NCI-H146 (cell line): Measurements from ENCODE around the gene TMEM45A.
"Not testable (repeated sequence)": the region's sequence is repeated elsewhere in the genome, so short reads cannot be mapped to it uniquely, and the experiment has no call there.

Source experiments
- DNase-seq: peaks from one replicate; lab custom pipeline; 2025; lab: John Stamatoyannopoulos, UW

TMEM45A gene

DNA sequence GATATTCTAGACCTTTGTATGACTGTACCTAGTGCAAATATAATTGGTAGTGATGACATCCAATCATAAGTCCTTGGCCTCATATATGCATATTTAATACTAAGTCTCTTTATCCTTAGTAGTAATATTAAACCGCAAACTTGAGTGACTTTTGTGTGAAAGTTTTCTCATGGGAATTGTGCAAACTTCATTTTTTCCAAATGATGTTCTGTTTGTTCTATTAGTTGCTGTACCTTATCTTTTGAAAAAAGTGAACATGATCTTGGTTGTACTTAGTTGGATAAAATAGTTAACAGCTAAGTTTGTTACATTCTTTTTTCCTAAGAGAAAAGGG is 43.2 kb downstream of the TMEM45A start:
- no peak for DNase-seq

GRCh38 chr3:100536093-100536492 is 43.7 kb downstream of the TMEM45A start:
- no peak for DNase-seq

GRCh38 chr3:100537646-100538338 is 45.4 kb downstream of the TMEM45A start:
- DNase-seq = no peak

GRCh38 chr3:100538339-100538706 is 45.9 kb downstream of the TMEM45A start:
- no peak for DNase-seq

DNA sequence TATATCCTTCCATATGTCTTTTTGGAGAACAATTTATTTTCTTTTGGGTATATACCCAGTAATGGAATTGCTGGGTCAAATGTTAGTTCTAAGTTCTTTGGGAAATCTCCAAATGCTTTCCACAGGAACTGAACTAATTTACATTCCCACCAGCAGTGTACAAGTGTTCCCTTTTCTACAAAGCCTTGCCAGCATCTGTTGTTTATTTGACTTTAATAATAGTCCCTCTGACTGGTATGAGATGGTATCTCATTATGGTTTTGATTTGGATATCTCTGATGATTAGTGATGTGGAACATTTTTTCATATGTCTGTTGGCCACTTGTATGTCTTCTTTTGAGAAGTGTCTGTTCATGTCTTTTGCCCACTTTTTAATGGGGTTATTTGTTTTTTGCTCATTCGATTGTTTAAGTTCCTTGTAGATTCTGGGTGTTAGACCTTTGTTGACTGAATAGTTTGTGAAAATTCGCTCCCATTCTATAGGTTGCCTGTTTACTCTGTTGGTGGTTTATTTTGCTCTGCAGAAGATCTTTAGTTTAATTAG is 48.4 kb downstream of the TMEM45A start:
- DNase-seq = no peak

DNA sequence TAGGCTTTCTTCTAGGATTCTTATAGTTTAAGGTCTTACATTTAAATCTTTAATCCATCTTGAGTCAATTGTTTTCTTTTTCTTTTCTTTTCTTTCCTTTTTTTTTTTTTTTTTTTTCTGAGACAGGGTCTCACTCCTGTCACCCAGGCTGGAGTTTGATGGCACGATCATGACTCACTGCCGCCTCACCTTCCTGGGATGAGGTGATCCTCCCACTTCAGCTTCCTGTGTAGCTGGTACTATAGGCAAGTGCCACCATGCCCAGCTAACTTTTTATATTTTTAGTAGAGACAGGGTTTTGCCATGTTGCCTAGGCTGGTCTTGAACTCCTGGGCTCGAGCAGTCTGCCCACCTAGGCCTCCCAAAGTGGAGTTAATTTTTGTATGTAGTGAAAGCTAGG is 49.0 kb downstream of the TMEM45A start:
- not testable (repeated sequence) for DNase-seq

DNA sequence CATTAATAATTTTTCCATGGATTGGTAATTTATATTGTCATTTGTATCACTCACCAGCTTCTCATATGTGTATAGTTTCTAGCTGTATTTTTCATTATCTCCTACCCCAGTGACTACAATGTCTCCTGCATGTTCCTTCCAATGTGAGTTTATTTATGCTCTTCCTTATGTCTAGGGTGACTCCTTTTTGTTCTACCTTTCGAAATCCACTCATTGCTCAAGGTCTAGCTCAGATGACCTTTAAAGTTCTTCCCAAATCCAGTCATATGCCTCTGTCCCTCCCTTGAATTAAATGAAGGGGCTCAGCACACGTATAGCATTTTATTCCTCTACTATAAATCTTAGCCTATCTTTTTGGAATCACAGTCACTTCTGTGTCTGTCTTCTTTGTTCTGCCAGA is 53.0 kb downstream of the TMEM45A start:
- DNase-seq = no peak

GRCh38 chr3:100546020-100546744 is 53.8 kb downstream of the TMEM45A start:
- DNase-seq = no peak

DNA sequence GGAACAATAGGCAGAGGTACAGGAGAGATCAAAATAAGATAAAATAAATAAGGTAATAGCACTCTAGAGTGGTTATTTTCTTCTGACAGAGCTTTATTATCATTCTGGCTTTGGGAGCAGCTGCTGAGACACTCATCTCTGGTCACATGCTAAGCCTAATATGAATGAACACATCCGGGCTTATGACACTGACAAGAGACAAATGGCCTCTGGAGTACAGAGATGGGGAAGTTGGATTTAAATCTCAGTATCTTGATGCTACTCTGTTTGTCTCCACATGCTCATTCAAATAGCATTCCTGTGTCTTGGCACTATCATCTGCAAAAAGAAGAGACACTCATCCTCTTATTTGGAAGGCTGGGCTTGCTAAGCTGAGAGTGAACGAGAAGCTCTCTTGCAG is 55.6 kb downstream of the TMEM45A start:
- no peak for DNase-seq

DNA sequence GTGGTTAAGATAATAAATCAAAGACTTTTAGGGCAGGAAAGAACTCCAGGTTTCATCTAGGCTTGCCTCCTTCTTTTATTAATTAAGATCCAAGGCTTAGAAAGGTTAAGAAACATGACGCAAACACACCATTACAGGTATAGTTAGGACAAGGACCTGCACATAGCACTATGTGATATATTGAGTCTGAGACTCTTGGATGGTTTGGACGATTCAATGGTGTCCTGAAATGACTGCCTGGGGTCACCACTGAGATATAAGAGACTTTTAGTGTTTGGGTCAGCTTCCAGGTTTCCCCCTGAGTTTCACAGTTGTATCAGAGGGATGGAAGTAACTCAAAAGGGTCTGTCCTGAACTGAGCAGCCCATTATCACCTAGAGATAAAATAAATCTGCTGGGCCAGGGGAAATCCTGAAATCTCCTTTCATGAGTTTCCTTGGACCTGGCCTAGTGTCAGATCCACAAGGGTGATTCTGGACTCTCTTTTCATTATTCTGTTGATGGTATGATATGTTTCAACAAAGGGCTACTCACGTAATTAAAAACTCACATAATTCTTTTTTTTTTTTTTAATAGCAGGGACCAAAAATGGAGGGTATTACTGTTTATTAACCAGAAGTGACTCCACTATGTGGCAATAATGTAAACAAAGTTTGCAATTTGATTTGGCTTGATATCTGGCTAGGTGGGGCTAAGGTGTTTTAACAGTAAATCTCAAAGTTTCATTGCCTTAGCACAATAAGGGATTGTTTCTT is 61.4 kb downstream of the TMEM45A start:
- DNase-seq = no peak

GRCh38 chr3:100554373-100554676 is 61.9 kb downstream of the TMEM45A start:
- DNase-seq = no peak

GRCh38 chr3:100556673-100557310 is 64.4 kb downstream of the TMEM45A start:
- no peak for DNase-seq

DNA sequence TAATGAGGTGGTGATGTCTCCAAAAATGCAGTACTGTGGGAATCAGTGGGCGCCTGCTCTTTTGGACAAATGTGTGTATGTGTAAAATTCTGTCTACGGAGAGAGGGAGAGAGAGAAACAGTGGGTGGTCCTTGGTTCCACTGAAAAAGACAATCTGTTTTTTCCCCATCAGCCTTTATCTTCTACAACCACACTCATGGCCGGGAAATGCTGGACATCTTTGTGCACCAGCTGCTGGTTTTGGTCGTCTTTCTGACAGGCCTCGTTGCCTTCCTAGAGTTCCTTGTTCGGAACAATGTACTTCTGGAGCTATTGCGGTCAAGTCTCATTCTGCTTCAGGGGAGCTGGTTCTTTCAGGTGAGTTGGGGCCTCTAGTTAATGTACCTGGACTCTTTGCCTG is 65.8 kb downstream of the TMEM45A start:
- DNase-seq = no peak

DNA sequence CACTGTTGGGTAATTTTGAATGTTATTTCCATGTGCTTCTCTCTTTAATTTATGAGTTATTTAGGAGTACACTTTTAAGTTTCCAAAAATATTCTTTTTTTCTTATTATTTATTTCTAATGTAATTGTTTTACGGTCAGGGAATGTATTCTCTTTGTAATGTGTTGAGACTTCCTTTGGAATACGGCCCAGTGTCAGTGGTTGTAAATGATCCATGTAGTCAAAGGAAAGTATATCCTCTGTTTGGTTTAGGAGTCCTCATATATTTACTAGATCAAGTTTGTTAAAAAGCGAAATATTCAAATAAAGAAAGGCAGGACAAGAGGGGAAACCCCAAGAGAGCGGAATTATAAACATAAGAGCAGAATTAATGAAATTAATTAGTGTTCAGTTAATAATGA is 68.0 kb downstream of the TMEM45A start:
- no peak for DNase-seq

DNA sequence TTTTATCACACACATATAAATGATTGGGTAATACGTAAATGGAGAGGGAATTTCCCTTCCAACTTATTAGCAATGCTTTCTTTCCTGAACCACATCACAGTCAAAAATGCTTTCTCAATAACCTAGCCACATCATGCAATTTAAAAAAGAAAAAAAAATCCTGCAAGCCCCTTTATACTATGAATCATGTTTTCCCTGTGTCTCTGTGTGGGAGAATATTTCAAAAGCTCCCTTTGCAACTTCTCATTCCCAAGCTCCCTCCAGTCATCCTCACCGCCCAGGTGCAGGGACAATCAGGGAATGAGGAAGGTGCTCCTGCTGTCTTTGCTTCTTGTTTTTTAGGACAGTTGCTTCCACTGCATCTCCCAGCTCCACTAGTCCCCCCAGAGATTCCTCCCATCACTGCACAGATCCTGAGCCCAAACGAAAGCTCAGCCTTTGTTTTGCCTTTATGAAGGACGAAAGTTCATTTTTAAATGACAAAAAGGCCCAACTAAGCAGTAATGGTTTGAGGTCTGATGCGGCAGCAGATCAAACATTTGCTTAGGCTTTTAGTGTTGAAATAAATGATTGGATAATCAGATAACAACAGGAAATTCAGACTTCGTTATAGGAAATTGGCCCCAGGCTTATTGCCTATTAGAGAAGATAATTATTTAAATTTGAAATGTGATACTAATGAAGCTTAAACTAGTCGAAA is 69.2 kb downstream of the TMEM45A start:
- DNase-seq = no peak

GRCh38 chr3:100562224-100562857 is 69.9 kb downstream of the TMEM45A start:
- no peak for DNase-seq

DNA sequence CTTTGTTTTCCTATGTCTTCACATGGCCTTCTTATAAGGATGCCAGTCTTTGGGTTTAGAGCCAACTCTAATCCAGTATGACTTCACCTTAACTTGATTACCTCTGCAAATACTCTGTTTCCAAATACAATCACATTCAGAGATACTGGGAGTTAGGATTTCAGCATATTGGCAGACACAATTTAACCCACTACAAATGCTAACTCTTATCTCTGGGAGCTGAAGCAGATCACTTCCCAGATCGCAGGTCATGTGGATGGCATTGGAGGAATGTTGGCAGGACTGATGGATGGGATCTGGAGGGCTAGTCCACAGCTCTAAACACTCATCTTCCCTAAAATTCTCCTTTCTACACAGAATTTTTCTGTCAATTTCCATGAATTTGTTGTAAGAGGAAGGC is 70.8 kb downstream of the TMEM45A start:
- DNase-seq = no peak

- DNase-seq = no peak
These were observed 71.3 kb downstream of the TMEM45A start for GRCh38 chr3:100563652-100564211.

DNA sequence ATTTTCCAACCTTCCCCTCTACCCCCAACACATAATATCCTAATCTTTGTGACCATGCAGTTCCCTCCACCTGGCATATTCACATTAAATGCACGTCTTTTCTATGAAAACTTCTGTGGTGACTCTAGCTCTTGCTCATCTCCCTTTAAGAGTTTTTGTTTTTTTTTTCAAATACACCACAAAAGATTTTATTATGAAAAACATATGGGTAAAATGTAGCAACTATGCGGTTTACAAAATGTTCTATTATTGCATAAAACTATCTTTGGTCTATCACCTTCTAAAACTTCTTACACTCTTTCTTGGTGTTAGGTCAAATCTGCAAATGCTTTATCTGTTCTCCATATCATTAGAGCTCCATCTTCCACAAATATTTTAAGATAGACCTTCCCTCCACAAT is 78.4 kb downstream of the TMEM45A start:
- DNase-seq = no peak

GRCh38 chr3:100574536-100574935 is 82.1 kb downstream of the TMEM45A start:
- DNase-seq = no peak

DNA sequence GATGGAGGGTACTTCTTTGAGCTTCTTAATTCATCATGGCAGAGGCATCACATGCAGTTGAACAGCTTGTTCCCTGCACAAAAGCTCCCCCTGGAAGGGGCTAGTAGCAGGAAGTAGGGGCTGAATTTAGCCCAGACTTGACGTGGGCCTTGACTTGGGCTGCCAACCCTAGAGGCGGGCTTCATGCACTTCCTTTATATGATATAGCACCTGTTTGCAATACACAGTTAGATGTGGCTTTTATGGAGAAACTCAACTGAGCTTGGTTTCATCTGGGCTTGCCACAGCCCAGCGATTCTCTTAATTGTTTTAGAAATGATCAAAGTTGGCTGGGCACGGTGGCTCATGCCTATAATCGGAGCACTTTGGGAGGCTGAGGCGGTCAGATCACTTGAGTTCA is 83.3 kb downstream of the TMEM45A start:
- no peak for DNase-seq
